Mesendoderm (in vitro differentiated cells): ENCODE measurements around the gene VTI1A.
A peak's percentile ranks its signal among the peaks of the same experiment; 100 is the strongest.

Source experiments
- DNase-seq: peaks from one replicate; pipeline ENCODE4 v3.0.0; 2013
- H2AK5ac ChIP-seq: 2 replicates; pipeline ENCODE4 v1.6.1; 2013; ENCODE audit warnings: low read length, inconsistent platforms
- H2BK120ac ChIP-seq: 2 replicates; pipeline ENCODE4 v1.6.1; 2013; ENCODE audit warnings: low read depth, mild to moderate bottlenecking, low read length, moderate library complexity, mixed read lengths
- H2BK15ac ChIP-seq: replicated peaks from 2 replicates; pipeline ENCODE4 v1.6.1; 2013; ENCODE audit warnings: low read depth, mild to moderate bottlenecking, moderate library complexity
- H2BK5ac ChIP-seq: 2 replicates; pipeline ENCODE4 v1.6.1; 2013; ENCODE audit warnings: low read length, inconsistent platforms
- H3K18ac ChIP-seq: 2 replicates; pipeline ENCODE4 v1.6.1; 2013; ENCODE audit warnings: mild to moderate bottlenecking, low read length, mixed read lengths
- H3K23ac ChIP-seq: one replicate; pipeline ENCODE4 v1.6.1; 2013; ENCODE audit warnings: low read length
- H3K27ac ChIP-seq: 2 replicates; pipeline ENCODE4 v1.5.1; 2013; ENCODE audit warnings: low read depth, mild to moderate bottlenecking, inconsistent platforms, low read length, moderate library complexity
- H3K27me3 ChIP-seq: 2 replicates; pipeline ENCODE4 v1.6.1; 2013; ENCODE audit warnings: low read length, control low read depth, mild to moderate bottlenecking, inconsistent platforms; ENCODE audit not compliant: insufficient read depth, poor library complexity
- H3K36me3 ChIP-seq: 2 replicates; pipeline ENCODE4 v1.6.1; 2013; ENCODE audit warnings: low read length, inconsistent platforms; ENCODE audit not compliant: control insufficient read depth, insufficient read depth
- H3K4ac ChIP-seq: one replicate; pipeline ENCODE4 v1.6.1; 2013; ENCODE audit warnings: low read depth, mild to moderate bottlenecking, low read length, moderate library complexity
- H3K4me1 ChIP-seq: 2 replicates; pipeline ENCODE4 v1.6.1; 2013; ENCODE audit warnings: low read depth, low read length, inconsistent platforms; ENCODE audit not compliant: control insufficient read depth
- H3K4me2 ChIP-seq: 2 replicates; pipeline ENCODE4 v1.6.1; 2013; ENCODE audit warnings: low read length
- H3K4me3 ChIP-seq: 2 replicates; pipeline ENCODE4 v1.5.1; 2013; ENCODE audit warnings: mild to moderate bottlenecking, low read length
- H3K56ac ChIP-seq: one replicate; pipeline ENCODE4 v1.6.1; 2013; ENCODE audit warnings: low read length
- H3K79me1 ChIP-seq: 2 replicates; pipeline ENCODE4 v1.6.1; 2013; ENCODE audit warnings: low read length, inconsistent platforms
- H3K79me2 ChIP-seq: 2 replicates; pipeline ENCODE4 v1.6.1; 2013; ENCODE audit warnings: mild to moderate bottlenecking, low read length; ENCODE audit not compliant: control insufficient read depth, insufficient read depth
- H3K9ac ChIP-seq: 2 replicates; pipeline ENCODE4 v1.6.1; 2013; ENCODE audit warnings: low read length, inconsistent platforms
- H4K5ac ChIP-seq: one replicate; pipeline ENCODE4 v1.6.1; 2013; ENCODE audit warnings: low read length
- H4K8ac ChIP-seq: one replicate; pipeline ENCODE4 v1.6.1; 2013; ENCODE audit warnings: low read depth, mild to moderate bottlenecking, control low read depth, low read length, moderate library complexity
- WGBS: extraction: QIAGEN DNeasy Blood & Tissue Kit; methylation state at CpG from one replicate; pipeline ENCODE4 v1.1.7; 2013; ENCODE audit warnings: low lambda C conversion rate, missing lambda C conversion rate; ENCODE audit not compliant: insufficient coverage; ENCODE audit errors: extremely low coverage; 5-methylcytosine and 5-hydroxymethylcytosine counted together

VTI1A gene

DNA sequence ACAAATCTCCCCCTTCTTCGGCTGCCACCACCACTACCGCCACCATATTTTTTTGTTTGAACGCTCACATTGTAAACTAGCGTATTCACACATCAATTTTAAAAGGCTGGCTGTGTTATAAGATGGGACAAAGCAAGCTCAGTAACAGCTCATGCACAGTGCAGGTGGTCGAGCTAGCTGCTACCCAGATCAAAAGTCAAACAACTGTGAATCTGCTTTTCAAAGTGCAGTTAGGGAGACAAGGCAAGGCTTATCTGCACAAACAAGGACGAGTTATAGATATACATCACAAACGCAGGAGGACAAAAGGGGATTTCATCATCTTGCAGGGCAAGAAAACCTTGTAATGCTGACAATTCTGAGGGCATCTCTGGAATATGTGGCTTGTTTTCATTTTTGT lies 231.6 kb downstream of the VTI1A start:
- peak overlapping the region; percentile 84 for H3K18ac ChIP-seq
- no peak overlapping the region for H4K8ac ChIP-seq
- no peak overlapping the region for H2BK5ac ChIP-seq
- H2BK15ac ChIP-seq = no peak overlapping the region
- H3K4me2 ChIP-seq = no peak overlapping the region
- H3K79me2 ChIP-seq = no peaks in the 10 kb centered on the region
- H3K27me3 ChIP-seq = no peaks in the 10 kb centered on the region
- no peaks in the 10 kb centered on the region for H3K36me3 ChIP-seq
- H3K23ac ChIP-seq = no peak overlapping the region
- H3K79me1 ChIP-seq = no peaks in the 10 kb centered on the region
- H3K4me3 ChIP-seq = no peak overlapping the region
- no peak overlapping the region for H2BK120ac ChIP-seq
- H4K5ac ChIP-seq = no peak overlapping the region
- WGBS = no CpG with 5 or more reads among the region's 7 CpGs
- peak overlapping the region; percentile 36 for H3K56ac ChIP-seq
- H3K4ac ChIP-seq = no peak overlapping the region
- H3K9ac ChIP-seq = no peak overlapping the region
- peak; percentile 16 for DNase-seq
- H3K4me1 ChIP-seq = peaks cover 5% of the 10 kb centered on the region
- no peak overlapping the region for H2AK5ac ChIP-seq
- no peak overlapping the region for H3K27ac ChIP-seq

DNA sequence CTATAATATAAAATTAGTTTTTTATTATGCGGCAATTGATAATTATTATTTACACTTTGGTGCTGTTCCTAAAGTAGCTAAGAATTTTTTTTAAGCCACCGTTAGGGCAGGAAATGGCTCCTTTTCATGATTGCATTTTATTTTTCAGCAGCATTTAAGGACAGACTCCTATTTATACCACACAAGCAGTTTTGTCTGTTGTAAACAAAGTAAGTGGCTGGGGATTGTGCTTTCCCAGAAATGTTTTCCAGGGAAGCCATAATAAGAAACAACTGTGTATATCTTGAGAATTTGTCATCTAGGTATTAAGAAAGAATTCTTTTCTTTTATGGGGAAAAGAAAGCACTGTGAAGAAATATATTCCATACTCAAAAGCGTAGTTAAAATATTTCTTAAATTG lies 232.0 kb downstream of the VTI1A start:
- Histone ChIP-seq H2BK15ac (no peak overlapping the region), H2AK5ac (no peak overlapping the region), H3K27ac (no peak overlapping the region), H3K23ac (no peak overlapping the region), H3K4me2 (no peak overlapping the region), H2BK5ac (no peak overlapping the region), H3K18ac (no peak overlapping the region), H2BK120ac (no peak overlapping the region), H3K79me2 (no peaks in the 10 kb centered on the region), H3K4me1 (peaks cover 5% of the 10 kb centered on the region), H4K8ac (no peak overlapping the region), H3K4ac (no peak overlapping the region), H4K5ac (no peak overlapping the region), H3K79me1 (no peaks in the 10 kb centered on the region), H3K36me3 (no peaks in the 10 kb centered on the region), H3K9ac (no peak overlapping the region), H3K27me3 (no peaks in the 10 kb centered on the region), H3K4me3 (no peak overlapping the region), H3K56ac (no peak overlapping the region)
- DNase-seq = no peak
- WGBS = no CpG with 5 or more reads among the region's 3 CpGs

GRCh38 chr10:112679392-112679791 lies 232.4 kb downstream of the VTI1A start:
- no peaks in the 10 kb centered on the region for H3K36me3 ChIP-seq
- H3K4me3 ChIP-seq = no peak overlapping the region
- no peak overlapping the region for H4K5ac ChIP-seq
- H3K4me2 ChIP-seq = no peak overlapping the region
- H2AK5ac ChIP-seq = no peak overlapping the region
- no peak overlapping the region for H3K56ac ChIP-seq
- peak overlapping the region; percentile 94 for H2BK120ac ChIP-seq
- no peak overlapping the region for H3K18ac ChIP-seq
- no peak for DNase-seq
- H3K4me1 ChIP-seq = peaks cover 5% of the 10 kb centered on the region
- H2BK5ac ChIP-seq = no peak overlapping the region
- no peak overlapping the region for H3K9ac ChIP-seq
- no peak overlapping the region for H3K23ac ChIP-seq
- H3K27me3 ChIP-seq = no peaks in the 10 kb centered on the region
- no peak overlapping the region for H3K4ac ChIP-seq
- peak overlapping the region; percentile 92 for H2BK15ac ChIP-seq
- H4K8ac ChIP-seq = no peak overlapping the region
- no peaks in the 10 kb centered on the region for H3K79me2 ChIP-seq
- WGBS = no CpG with 5 or more reads among the region's 2 CpGs
- H3K79me1 ChIP-seq = no peaks in the 10 kb centered on the region
- no peak overlapping the region for H3K27ac ChIP-seq

GRCh38 chr10:112680586-112680985 lies 233.6 kb downstream of the VTI1A start:
- Histone ChIP-seq H3K27ac (no peak overlapping the region), H4K8ac (no peak overlapping the region), H3K4me2 (no peak overlapping the region), H3K23ac (no peak overlapping the region), H3K79me1 (no peaks in the 10 kb centered on the region), H4K5ac (no peak overlapping the region), H3K79me2 (no peaks in the 10 kb centered on the region), H3K4ac (no peak overlapping the region), H3K56ac (no peak overlapping the region), H2AK5ac (no peak overlapping the region), H2BK120ac (no peak overlapping the region), H3K18ac (no peak overlapping the region), H3K9ac (no peak overlapping the region), H3K4me3 (no peak overlapping the region), H3K36me3 (no peaks in the 10 kb centered on the region), H2BK15ac (no peak overlapping the region), H3K27me3 (no peaks in the 10 kb centered on the region), H2BK5ac (no peak overlapping the region), H3K4me1 (peaks cover 5% of the 10 kb centered on the region)
- DNase-seq = peak; percentile 82
- WGBS = no CpG with 5 or more reads among the region's 1 CpG

DNA sequence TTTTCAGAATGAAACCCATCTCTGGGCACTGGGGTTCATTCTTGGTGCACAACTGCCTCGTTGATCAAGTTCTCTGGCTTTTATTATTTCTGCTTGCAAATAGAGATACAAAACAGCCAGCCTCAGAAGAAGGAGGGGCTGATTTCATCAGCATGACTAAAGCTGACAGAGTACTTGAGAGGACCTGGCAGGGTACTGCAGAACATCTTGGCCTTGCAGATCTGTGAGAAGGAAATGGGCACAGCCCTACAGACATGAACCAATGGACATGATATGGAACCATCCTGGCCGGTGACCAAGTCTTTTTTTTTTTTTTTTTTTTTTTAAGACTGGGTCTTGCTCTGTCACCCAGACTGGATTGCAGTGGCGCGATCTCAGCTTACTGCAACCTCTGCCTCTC lies 240.6 kb downstream of the VTI1A start:
- Histone ChIP-seq H3K56ac (no peak overlapping the region), H3K4me2 (no peak overlapping the region), H3K79me2 (no peaks in the 10 kb centered on the region), H3K23ac (no peak overlapping the region), H2BK5ac (no peak overlapping the region), H3K18ac (no peak overlapping the region), H3K4me3 (no peak overlapping the region), H2AK5ac (no peak overlapping the region), H4K8ac (no peak overlapping the region), H3K27me3 (no peaks in the 10 kb centered on the region), H2BK15ac (no peak overlapping the region), H4K5ac (no peak overlapping the region), H3K27ac (no peak overlapping the region), H3K9ac (no peak overlapping the region), H3K4me1 (no peaks in the 10 kb centered on the region), H3K36me3 (no peaks in the 10 kb centered on the region), H3K4ac (no peak overlapping the region), H2BK120ac (no peak overlapping the region), H3K79me1 (no peaks in the 10 kb centered on the region)
- peak; percentile 34 for DNase-seq
- no CpG with 5 or more reads among the region's 4 CpGs for WGBS

DNA sequence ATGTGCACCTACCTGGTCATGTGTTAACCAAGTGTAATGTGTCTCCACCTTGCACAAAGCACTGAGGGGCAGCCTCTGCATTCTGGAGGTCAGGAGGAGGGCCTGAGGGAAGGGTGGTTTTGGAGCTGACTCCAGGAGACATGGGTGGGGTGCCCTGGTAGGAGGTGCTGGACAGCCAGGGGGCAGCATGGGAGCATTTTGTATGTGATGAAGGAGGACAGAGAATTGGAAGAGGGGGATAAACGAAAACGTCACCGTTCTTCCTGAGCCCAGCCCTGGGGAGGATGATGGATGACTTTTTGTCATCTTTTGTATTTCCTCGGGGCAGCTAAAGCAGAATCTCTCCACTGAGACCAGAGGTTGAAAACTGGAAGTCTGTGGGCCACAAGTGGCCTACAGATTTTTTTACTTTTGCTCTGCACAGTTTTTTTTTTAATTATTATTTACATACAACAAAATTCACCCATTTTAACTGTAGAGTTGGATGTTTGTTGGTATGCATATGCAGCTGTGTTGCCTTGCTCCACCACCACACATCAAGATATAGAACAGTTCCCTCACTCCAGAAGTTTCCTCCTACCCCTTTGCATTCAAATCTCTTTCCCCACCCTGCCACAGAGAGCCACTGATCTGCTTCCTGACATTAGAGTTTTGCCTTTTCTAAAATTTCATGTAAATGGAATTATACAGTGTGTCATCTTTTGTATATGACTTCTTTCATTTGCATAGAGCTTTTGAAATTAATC lies 242.5 kb downstream of the VTI1A start:
- Histone ChIP-seq H2BK5ac (no peak overlapping the region), H3K4me1 (no peaks in the 10 kb centered on the region), H4K5ac (no peak overlapping the region), H3K18ac (no peak overlapping the region), H2BK120ac (no peak overlapping the region), H3K9ac (no peak overlapping the region), H3K4me2 (no peak overlapping the region), H3K36me3 (no peaks in the 10 kb centered on the region), H2BK15ac (no peak overlapping the region), H3K4ac (no peak overlapping the region), H4K8ac (no peak overlapping the region), H3K56ac (no peak overlapping the region), H3K27me3 (no peaks in the 10 kb centered on the region), H3K79me2 (no peaks in the 10 kb centered on the region), H3K4me3 (no peak overlapping the region), H3K79me1 (no peaks in the 10 kb centered on the region), H3K23ac (no peak overlapping the region), H3K27ac (no peak overlapping the region), H2AK5ac (no peak overlapping the region)
- no CpG with 5 or more reads among the region's 4 CpGs for WGBS
- DNase-seq = peak; percentile 64
